ENCODE results near the gene ZNF608.

Gene ZNF608

GRCh38 chr5:124755041-124755440 is 8.6 kb upstream of the ZNF608 start:
- no peak for DNase-seq (ENCODE audit: low read depth in 3 of 3)

DNA sequence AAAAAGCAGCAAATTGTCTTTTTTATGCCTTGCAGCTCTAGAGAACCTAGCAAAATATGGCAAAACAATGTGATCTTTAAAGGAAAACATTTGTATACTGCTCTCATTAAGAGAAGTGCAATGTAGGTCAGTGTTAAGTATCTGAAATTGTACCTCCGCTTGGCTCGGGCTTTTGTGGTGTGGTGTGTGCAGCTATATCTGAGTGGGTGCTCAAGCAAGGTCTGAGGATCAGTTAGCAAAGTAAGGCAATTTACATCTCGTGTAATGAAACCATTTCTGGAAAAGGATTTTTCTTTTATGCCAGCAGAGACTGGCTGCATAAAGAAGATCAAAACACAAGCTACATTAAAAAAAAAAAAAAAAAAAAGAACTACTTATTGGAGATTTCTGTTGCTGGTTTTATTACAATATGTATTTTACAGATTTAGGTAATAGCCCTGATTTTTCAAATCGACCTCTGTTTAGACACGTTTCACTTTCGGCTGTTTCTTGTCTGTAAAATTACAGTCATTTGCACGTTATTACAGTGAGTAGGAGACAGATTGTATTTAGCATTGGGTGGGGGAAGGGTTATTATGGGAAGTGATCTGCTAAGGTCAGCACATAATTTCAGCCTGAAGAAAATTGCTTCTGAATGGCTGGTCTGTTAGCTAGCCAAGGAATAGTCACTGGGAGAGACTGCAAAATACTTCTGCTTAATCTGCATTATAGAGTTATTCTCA is 7.9 kb upstream of the ZNF608 start:
- no peak for DNase-seq (ENCODE audit: low read depth in 3 of 3)

DNA sequence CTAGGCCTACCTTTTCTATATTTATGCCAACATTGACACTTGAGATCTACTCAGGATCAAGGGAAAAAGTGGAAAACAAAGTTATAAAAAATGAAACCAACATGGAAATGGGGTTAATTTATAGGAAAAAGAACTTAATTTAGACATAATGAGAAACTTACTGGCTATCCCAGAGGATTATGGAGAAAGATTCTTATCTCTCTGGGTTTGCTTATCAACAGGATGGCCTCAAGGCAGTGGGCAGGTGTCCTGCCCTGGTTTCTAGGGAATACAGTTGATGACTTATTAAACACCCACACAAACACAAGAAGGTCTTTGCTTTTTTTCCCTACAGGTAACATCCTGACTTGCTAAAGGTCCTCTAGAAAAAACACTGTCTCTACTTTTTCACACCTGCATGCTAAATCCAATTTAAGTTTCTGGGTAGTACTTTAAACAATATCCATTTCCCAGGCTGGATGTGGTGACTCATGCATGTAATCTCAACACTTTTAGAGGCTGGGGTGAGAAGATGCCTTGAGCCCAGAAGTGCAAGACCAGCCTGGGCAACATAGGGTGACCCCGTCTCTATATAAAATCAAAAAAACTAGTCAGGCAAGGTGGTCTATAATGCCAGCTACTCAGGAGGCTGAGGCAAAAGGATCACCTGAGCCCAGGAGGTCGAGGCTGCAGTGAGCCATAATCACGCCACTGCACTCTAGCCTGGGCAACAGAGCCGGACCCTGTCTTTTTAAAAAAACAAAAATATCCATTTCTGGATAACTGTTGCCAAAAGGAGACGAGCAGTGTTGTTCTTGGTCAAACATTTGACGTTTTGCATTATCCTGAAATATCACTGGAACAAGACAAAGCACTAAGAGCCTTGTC is 6.6 kb upstream of the ZNF608 start:
- DNase-seq (ENCODE audit: low read depth in 3 of 3): no peak

GRCh38 chr5:124751031-124751430 is 4.6 kb upstream of the ZNF608 start:
- no peak for DNase-seq (ENCODE audit: low read depth in 3 of 3)

GRCh38 chr5:124748687-124749594 is 2.5 kb upstream of the ZNF608 start:
- no peak for DNase-seq (ENCODE audit: low read depth in 3 of 3)

DNA sequence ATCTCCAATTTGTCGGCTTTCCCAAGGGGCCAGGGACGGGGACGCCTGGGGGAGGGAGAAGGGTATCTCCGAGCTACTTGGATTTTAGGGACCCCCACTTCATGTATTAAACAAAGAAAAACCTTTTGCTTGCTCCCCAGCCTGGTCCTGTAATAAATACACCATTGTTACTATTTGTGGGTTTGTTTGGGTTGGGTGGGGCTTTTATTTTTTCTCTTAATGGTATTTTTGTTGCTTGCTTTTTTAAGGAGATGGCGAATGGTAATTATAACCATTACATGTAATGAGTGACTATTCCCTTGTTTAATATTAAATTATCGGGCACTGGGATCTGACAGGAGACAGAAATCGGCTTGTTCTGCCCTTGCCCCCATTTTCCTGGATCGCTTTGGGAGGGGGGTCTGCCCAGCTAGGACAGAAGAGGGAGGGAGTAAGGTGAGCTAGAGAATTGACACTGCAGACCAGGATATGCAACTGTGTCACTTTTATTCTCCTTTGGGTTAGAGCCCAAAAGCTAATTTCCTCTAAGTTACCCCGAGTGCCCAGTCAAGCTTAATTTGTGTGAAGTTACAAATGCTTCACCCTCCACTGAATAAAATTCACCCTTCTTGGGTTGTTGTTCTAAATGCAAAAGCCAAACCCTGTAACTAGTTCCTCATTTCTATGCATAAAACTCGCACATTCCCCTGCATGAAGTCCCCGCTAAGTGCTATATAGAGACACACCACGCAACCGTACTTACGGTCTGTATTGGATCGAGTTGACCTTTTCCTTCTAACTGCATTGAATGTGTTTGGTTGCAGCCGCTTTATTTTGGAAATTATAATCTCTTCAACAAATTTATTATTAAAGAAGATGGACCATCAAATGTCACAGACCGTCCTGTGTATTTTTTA is 1.6 kb upstream of the ZNF608 start:
- DNase-seq (ENCODE audit: low read depth in 3 of 3): no peak

GRCh38 chr5:124746916-124747790 is 714 bp upstream of the ZNF608 start:
- no peak for DNase-seq (ENCODE audit: low read depth in 3 of 3)

- no peak for DNase-seq (ENCODE audit: low read depth in 3 of 3)
Observed at GRCh38 chr5:124745007-124745927, 1.2 kb downstream of the ZNF608 start.

DNA sequence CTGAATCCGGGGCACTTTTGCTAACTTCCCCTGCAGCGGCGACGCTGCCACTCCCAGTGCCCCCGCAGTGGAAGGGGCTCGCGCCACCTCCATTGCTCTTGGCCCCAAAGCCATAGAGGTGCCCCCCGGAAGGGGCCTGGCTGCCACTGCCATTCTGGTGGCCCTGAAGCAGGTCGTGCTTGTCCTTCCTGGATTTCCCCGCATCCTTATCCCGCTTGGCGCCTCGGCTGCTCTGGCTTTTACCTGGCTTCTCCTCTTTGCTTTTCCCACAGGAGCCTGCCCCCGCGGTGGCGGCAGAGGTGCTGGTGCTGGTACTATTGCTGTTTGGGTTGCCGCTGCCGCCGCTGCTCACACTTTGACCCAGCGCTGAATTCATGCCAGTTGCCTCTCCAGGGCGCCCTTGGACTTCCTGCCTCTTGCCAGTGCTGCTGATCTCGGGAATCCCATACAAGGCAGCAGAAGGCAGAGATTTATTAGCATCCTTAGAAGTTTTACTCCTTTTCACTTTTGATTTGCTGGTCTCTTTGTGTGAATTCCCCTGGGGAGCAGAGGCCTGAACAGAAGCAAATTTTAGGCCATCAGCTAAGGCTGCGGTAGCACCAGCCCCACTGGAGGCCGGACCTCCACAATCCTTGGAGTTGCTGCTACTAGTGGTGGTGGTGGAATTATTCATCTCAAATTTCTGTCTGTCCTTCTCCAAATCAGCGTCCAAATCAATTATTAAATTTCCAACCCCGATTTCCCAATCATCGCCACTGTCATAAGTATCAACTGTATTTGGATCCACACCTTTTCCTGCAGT is 2.1 kb downstream of the ZNF608 start:
- DNase-seq (ENCODE audit: low read depth in 3 of 3): no peak

DNA sequence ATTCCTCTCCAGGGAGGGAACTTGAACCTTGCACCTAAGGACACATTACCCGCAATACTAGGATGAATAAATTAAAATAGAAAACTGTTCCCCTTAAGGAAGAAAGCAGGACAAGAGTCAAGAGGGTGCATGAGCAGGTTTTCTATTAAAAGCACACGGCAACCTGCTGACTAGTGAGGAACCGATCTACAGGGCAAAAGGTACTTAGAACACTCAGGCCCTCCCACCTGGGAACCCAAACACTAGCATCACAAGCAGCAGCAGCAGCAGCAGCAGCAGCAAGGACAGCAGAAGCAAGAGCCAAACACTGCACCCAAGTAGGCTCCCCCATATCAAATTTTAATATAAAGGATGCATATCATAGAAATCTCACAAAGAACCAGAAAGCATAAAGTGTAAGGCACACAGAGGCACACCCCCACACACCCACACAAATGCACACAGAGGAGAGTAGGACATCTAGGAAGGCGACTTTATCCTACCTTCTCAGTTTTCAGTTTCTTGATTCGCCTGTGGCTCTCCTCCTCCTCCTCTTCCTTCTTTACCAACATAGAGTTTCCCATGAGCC is 2.8 kb downstream of the ZNF608 start:
- DNase-seq (ENCODE audit: low read depth in 3 of 3): no peak

- DNase-seq (ENCODE audit: low read depth in 3 of 3): no peak
Observed at GRCh38 chr5:124742983-124743601, 3.3 kb downstream of the ZNF608 start.

- no peak for DNase-seq (ENCODE audit: low read depth in 3 of 3)
Observed at GRCh38 chr5:124742521-124742920, 3.9 kb downstream of the ZNF608 start.

DNA sequence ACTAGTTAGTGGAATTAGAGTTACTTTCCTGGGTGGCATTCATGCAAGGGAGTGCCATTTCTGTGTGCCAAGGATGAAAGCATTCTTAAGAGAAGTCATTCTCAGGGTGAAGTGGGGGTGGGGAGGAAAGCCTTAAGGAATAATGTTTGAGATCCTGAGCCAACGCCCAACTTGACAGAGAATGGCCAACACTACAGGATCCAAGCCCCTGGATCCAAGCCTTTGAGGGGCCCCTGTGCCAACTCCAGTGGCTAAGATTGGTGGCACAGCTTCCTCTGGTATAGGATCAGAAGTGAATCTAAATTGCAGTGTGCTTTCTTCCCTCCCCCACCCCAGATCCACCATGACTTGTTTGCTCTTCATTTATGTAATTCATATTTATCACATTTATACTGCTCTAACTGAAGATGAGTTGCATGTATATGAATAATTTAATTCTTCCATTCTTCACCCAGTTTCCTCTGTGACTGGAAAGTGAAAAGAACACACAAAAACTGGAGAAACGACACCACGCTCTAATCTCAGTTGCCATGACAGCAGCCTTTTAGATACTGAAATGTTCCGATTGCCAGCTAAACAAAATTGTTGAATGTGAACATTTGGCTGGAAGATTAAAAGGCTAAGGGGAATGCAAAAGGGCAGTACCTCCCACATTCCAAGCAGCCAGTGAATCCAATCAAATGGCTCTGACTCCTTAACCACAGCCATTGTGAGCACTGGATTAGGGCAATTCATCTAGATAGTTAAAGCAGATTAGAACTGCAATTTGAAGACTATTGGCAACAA is 4.5 kb downstream of the ZNF608 start:
- DNase-seq (ENCODE audit: low read depth in 3 of 3): no peak

GRCh38 chr5:124740991-124741583 is 5.4 kb downstream of the ZNF608 start:
- no peak for DNase-seq (ENCODE audit: low read depth in 3 of 3)

DNA sequence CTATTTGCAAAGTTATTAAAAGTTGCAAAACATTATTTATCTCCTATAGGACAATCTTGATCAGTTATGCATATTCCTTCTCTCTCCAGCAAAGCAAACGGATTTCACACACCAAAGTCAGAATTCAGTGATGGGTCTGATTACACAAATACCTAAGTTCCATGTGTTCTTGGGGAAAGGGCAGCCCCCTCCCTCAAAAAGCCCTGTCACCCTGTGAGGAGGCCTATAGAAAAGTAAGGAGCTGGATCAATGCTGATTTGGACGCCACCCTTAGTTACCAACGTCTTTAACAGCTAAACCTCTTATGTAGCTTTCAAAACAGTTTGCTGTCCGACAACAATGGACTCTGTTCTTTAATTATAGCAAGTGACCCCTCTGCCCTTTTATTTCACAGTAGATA is 6.4 kb downstream of the ZNF608 start:
- no peak for DNase-seq (ENCODE audit: low read depth in 3 of 3)

DNA sequence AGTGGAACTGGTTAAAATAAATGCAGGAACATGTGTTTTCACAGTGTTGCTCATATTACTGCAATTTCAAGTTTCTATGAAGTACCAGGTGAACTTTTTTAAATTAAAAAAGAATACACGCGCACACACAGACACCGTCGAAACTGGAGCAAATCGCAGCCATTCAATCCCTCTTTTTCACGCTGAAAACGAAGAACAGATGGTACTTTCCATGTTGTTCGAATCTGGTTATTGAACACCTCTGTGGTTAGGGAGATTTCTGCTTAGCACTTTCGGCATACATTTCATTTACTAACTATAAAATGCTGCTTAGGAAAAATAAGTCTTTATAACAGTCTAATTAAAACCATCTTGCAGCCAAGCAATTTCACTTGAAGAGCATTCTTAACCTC is 6.8 kb downstream of the ZNF608 start:
- no peak for DNase-seq (ENCODE audit: low read depth in 3 of 3)
